Fibroblast of the aortic adventitia (primary cell): ENCODE results near the gene POLD2. TPM values are rescaled to one million over a fixed set of nuclear protein-coding genes. Genes with fewer than 3 reads are reported as not detected.
A peak's percentile ranks its signal among the peaks of the same experiment; 100 is the strongest.

Experiments
- DNase-seq: peaks from one replicate; pipeline ENCODE4 v3.0.0-alpha.2; 2010; ENCODE audit warnings: low read depth
- H3K4me3 ChIP-seq: 2 replicates; pipeline ENCODE4 v1.5.1; 2011; ENCODE audit warnings: low read depth, mild to moderate bottlenecking, control low read depth, low read length, moderate library complexity
- CTCF ChIP-seq: IDR thresholded peaks from 2 replicates; pipeline ENCODE4 v1.5.1; 2011; ENCODE audit warnings: mild to moderate bottlenecking, low read length, control low read depth, inconsistent platforms; ENCODE audit not compliant: insufficient read depth
- total RNA-seq: library from RNA; depleted of rRNA; stranded (reverse); fragments of >200 nt; gene quantifications from 2 replicates; pipeline ENCODE4 v1.2.3, GENCODE V29; 2012; ENCODE audit warnings: low replicate concordance

Gene POLD2
- total RNA-seq, 1 donor, result 87.9 TPM

GRCh38 chr7:44101303-44101965 is 21.9 kb downstream of the POLD2 start:
- H3K4me3 ChIP-seq, result no peak overlapping the region
- TF ChIP-seq CTCF, result no peak
- no peak for DNase-seq

- no peak overlapping the region for H3K4me3 ChIP-seq
- no peak for TF ChIP-seq CTCF
- DNase-seq, result peak; percentile 69
Observed at GRCh38 chr7:44100458-44101302, 22.7 kb downstream of the POLD2 start.

GRCh38 chr7:44099669-44100068 is 23.7 kb downstream of the POLD2 start:
- no peak for TF ChIP-seq CTCF
- no peak for DNase-seq
- H3K4me3 ChIP-seq, result no peak overlapping the region

GRCh38 chr7:44098092-44099068 is 25.0 kb downstream of the POLD2 start:
- peak; percentile 32 for DNase-seq
- H3K4me3 ChIP-seq, result no peak overlapping the region
- TF ChIP-seq CTCF, result no peak

GRCh38 chr7:44097064-44097932 is 26.1 kb downstream of the POLD2 start:
- DNase-seq, result no peak
- TF ChIP-seq CTCF, result no peak
- H3K4me3 ChIP-seq, result no peak overlapping the region
